IPS-18c (cell line): ENCODE data around the gene SMIM45.

Experiments
- H3K4me3 ChIP-seq: 2 replicates; pipeline ENCODE4 v1.7.0; 2013; ENCODE audit warnings: low read depth, mild to moderate bottlenecking, low read length, moderate library complexity; ENCODE audit not compliant: insufficient read depth
- H3K9me3 ChIP-seq: one replicate; pipeline ENCODE4 v1.6.1; 2013; ENCODE audit warnings: mild to moderate bottlenecking, low read length, moderate library complexity; ENCODE audit not compliant: control insufficient read depth, insufficient read depth

The SMIM45 gene

GRCh38 chr22:41951898-41952474, at the start of gene SMIM45:
Gene SMIM45, plus strand, starts transcription at chr22:41952150.
- H3K4me3 ChIP-seq: peak within 1 kb of the TSS; percentile 9; the same call in 1 of the 2 replicates

GRCh38 chr22:41902932-41903421, 49.0 kb upstream of the SMIM45 start:
- H3K9me3 ChIP-seq: no peaks in the 10 kb centered on the region
- H3K4me3 ChIP-seq: no peak overlapping the region

More at GRCh38 chr22:41951898-41952474, at the start of gene SMIM45:
- no peaks in the 10 kb centered on the region for H3K9me3 ChIP-seq

GRCh38 chr22:41904450-41905410, 47.2 kb upstream of the SMIM45 start:
- no peaks in the 10 kb centered on the region for H3K9me3 ChIP-seq

GRCh38 chr22:41905411-41906202, 46.3 kb upstream of the SMIM45 start:
- Histone ChIP-seq H3K9me3 (no peaks in the 10 kb centered on the region), H3K4me3 (no peak overlapping the region)

More at GRCh38 chr22:41904450-41905410, 47.2 kb upstream of the SMIM45 start:
- no peak overlapping the region for H3K4me3 ChIP-seq

GRCh38 chr22:41906822-41907221, 45.1 kb upstream of the SMIM45 start:
- no peaks in the 10 kb centered on the region for H3K9me3 ChIP-seq

GRCh38 chr22:41907436-41908401, 44.2 kb upstream of the SMIM45 start:
- H3K9me3 ChIP-seq: peaks cover 2% of the 10 kb centered on the region
- no peak overlapping the region for H3K4me3 ChIP-seq

More at GRCh38 chr22:41906822-41907221, 45.1 kb upstream of the SMIM45 start:
- H3K4me3 ChIP-seq: no peak overlapping the region

GRCh38 chr22:41908411-41909309, 43.3 kb upstream of the SMIM45 start:
- H3K4me3 ChIP-seq: no peak overlapping the region
- H3K9me3 ChIP-seq: peaks cover 2% of the 10 kb centered on the region

- H3K4me3 ChIP-seq: peak overlapping the region; percentile 34; the same call in 1 of the 2 replicates
- peaks cover 2% of the 10 kb centered on the region for H3K9me3 ChIP-seq
These were observed 42.5 kb upstream of the SMIM45 start for GRCh38 chr22:41909310-41910049.

GRCh38 chr22:41910050-41911000, 41.6 kb upstream of the SMIM45 start:
- Histone ChIP-seq H3K9me3 (peaks cover 2% of the 10 kb centered on the region), H3K4me3 (peak overlapping the region; percentile 34)

GRCh38 chr22:41911001-41911611, 40.8 kb upstream of the SMIM45 start:
- no peak overlapping the region for H3K4me3 ChIP-seq
- peaks cover 2% of the 10 kb centered on the region for H3K9me3 ChIP-seq

GRCh38 chr22:41912338-41913039, 39.5 kb upstream of the SMIM45 start:
- Histone ChIP-seq H3K4me3 (no peak overlapping the region), H3K9me3 (peaks cover 2% of the 10 kb centered on the region)

- H3K9me3 ChIP-seq: peaks cover 2% of the 10 kb centered on the region
- H3K4me3 ChIP-seq: no peak overlapping the region
These were observed 38.8 kb upstream of the SMIM45 start for GRCh38 chr22:41913040-41913719.
